Measurements from ENCODE around the gene SKIC8.
A peak's percentile ranks its signal among the peaks of the same experiment; 100 is the strongest.

The SKIC8 gene

GRCh38 chr15:78321786-78322185 is 22.4 kb upstream of the SKIC8 start:
- DNase-seq: no peak

GRCh38 chr15:78321041-78321570 is 21.7 kb upstream of the SKIC8 start:
- DNase-seq: no peak

DNA sequence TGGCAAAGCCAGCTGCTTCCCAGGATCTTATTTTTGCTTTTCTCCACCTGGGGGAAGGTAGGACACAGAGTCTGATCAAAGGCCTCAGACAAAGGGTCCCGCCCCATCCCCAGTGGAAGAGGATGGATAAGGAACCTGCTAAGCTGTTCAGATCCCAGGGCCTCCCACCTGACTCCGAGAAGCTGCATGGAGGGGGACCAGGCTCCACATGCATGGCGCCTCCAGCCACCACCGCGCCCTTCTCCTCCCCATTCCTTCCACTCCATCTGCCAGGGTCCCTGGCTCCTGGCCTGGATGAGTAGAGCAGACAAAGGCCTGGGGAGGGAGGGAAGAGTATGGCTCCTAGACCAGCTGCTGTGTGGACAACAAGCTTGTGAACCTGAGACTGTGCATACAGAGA is 20.8 kb upstream of the SKIC8 start:
- DNase-seq: no peak

DNA sequence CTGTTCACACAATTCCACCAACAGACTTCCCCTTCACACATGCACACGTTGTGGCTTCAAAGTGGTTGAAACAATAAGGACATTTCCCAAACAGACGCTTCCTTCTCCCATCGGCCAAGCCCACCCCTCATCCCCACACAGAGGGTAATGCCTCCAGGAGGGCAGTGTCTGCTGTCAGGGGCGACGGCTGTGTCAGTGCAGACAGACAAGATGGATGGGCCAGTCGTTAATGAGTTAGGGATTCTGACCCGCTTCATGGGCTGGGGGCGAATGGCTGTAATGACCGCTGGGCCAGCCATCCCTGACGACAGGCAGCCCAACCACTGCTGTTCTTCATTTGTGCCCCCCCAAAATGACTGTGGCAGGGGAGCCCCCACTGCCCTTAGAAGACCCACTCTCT is 20.2 kb upstream of the SKIC8 start:
- no peak for DNase-seq

- no peak for DNase-seq
Observed at GRCh38 chr15:78317145-78317836, 17.9 kb upstream of the SKIC8 start.

- DNase-seq: no peak
Observed at GRCh38 chr15:78316283-78317083, 17.1 kb upstream of the SKIC8 start.

DNA sequence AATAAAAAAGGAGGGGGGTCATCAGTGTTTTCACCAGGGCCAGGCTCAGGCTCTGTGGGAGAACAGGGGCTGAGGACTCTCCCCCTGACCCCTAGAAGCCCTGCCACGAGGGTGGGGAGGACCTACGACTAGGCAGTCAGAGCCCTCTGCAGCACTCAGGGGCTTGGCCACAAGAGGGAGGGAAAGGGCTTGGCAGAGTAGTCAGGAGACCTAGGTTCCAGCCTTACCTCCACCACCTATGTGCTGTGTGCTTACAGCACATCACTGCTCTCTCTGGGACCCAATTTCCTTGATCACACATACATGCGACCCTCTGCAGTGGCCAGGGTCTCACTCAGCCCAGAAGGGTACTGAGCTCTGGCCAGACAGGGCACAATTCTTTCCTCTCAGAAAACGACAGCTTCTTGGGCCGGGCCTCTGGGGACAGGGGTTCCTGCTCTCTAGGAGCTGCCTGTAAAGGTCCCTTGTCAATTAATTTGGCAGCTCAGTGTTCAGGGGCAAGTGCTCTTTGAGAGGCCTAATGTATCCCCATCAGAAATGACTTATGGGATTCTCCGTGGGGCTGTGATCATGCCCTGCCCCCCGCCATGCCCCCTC is 16.4 kb upstream of the SKIC8 start:
- DNase-seq: no peak

DNA sequence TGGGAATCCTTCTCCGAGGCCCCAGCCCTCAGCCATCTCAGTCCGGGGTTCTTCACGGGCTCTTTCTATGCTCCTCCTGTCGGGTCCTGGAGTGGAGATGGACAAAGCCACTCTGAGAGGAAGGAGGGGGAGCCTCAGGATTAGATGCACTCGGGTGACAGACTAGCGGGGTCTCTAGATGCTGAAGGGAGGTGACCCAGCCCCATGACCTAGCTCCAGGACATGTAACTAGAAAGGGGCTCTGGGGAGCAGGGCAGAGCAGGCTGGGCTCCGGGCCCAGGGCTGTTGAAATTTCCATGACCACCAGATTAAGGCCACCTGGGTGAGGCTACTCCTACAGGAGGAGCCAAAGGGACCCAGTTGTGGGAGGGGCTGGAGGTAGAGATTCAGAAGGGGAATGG is 14.8 kb upstream of the SKIC8 start:
- no peak for DNase-seq

- DNase-seq: no peak
Observed at GRCh38 chr15:78313383-78313782, 14.0 kb upstream of the SKIC8 start.

DNA sequence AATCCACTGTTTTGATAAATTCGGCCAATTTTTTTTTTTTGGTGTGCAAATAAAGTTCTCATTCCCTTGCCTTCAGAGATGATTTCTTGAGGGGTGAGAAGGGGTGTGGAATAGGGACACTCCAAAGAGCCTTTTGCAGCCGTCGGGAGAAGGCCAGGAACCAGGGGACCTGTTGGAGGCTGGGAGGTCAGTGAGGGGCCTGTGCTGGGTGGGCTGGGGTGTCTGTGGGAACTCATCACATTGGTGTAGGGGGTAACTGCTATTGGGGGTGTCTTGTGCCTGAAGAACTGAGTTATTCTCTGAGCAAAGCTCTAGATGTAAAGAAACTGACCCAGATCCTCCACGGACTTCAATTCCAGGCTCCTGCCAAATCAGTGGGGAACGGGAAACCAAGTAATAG is 13.5 kb upstream of the SKIC8 start:
- DNase-seq: no peak

DNA sequence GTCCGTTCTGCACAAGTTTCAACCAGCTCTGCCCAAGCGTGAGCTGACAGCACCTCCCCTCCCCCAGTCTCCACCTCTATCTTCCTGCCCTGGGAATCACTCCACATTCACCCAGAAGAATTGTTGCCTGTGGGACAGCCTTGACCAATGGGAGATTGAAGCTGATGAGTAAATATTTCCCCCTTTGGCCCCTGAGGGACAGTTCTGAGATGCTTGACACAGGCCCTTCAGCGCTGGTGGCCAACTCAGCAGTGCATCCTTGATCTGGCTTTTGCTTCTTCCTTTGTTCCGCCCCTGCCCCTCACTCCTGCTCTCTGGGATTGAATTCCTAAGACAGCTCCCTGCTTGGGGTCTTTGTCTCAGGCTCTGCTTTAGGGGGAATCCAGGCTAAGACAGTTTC is 13.1 kb upstream of the SKIC8 start:
- DNase-seq: no peak

DNA sequence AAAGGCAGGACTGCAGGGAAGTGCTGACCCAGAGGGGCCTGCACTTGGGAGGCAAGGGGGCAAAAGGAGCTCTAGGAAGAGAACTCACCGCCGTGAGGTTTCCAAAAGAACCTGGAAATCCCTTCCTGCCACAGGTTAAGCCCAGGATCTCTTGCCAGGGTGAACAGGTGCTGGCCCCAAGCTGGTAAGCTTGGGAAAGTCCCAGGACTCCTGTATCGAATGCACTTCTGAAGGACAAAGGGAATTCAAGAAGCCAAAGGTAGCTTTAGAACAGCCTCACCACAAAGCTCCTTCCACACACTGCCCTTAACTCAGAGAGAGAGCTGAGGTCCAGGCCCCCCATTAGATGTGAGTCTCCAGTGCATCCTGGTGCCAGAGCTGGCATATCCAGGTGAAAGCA is 11.9 kb upstream of the SKIC8 start:
- no peak for DNase-seq

GRCh38 chr15:78308422-78309032 is 9.1 kb upstream of the SKIC8 start:
- DNase-seq: peak in 3 of 5 experiments; percentile 21 to 52 (median 30)

- no peak for DNase-seq
Observed at GRCh38 chr15:78307976-78308375, 8.6 kb upstream of the SKIC8 start.

GRCh38 chr15:78306176-78306774 is 6.9 kb upstream of the SKIC8 start:
- DNase-seq: no peak

DNA sequence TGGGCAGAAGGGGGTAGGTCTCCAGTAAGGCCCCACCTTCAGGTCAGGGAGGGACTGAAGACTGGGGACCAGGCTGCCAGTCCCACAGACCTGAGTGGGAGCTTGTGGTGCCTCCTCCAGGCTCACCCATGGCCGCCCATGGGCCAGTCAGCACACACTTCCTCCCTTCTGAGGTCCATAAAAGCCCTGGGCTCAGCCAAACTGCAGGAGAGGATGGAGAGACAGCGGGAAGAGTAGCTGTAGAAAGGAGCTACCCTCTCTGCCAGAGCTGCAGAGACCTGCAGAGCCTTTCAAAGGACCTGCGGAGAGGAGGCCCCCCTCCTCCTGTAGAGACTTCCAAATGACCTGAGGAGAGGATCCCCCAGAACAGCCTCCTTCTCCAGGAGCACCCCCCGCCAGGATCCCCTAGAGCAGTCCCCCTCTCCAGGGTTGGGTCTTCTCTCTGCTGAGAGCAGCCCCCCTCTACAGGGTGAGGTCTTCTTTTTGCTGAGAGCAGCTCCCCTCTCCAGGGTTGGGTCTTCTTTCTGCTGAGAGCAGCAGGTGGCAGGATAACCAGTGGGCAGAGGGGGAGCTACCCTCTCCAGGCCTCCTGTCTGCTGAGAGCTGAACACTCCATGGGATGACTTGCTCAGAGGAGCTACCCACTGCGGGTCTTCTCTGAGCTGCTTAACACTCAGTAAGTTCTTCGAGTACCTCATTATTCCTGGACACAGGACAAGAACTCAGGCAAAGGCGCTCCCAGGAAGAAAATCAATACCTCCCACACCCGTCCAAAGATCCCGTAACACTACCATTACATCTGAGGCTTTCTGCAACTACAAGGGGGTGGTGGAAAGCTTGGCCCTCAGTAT is 5.0 kb upstream of the SKIC8 start:
- DNase-seq: no peak

DNA sequence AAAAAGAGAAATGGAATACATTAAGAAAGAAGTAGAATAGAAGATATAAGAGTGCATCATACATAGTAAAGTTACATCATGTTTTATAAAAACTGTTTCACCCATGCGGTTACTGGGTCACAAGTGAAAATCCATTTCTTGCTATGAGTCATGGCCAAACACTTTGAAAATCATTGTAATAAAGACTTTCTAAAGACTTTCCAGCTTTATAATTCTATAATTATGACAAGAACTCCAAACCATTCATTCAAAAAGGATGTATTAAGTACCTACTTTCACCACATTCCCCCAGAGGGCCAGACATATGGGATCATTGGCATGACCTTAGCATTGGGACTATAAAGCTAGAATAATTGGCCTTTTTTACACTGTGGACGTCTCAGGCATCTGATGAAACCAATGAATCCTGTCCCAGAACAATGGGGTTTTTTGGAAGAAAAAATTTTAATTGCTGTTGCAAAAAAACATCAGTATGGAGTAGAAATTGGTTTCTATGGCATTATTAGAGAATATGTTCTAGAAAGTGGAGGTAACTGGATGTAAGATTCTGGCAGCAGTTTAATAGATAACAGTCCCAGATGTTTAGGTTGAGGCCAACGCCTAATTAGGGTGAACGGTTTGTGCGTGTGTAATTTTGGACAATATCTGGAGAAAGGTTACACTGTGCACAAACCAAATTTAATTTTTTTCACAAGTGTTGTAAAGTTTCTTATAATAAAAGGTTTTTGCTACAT is 3.3 kb upstream of the SKIC8 start:
- DNase-seq: peak in 1 of 5 experiments; percentile 42

GRCh38 chr15:78301828-78302227 is 2.4 kb upstream of the SKIC8 start:
- DNase-seq: no peak

DNA sequence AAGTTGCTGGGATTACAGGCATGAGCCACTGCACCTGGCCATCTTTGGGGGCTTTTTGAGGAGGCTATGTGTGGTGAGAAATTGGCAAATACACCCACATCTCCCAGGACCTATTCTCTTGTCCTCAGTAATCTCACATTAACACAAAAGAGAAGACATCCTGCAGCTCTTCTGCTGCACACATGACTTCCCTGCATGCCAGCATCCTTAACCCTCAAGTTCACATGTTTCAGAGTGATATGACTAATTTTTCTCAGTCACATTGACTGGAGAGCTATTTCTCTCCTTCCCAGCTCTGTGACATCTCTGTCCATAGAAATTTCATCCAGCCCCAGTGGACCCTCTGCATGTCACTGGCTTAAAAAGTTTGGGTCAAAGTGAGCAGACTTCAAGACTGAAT is 1.9 kb upstream of the SKIC8 start:
- peak in 1 of 5 experiments; percentile 24 for DNase-seq

DNA sequence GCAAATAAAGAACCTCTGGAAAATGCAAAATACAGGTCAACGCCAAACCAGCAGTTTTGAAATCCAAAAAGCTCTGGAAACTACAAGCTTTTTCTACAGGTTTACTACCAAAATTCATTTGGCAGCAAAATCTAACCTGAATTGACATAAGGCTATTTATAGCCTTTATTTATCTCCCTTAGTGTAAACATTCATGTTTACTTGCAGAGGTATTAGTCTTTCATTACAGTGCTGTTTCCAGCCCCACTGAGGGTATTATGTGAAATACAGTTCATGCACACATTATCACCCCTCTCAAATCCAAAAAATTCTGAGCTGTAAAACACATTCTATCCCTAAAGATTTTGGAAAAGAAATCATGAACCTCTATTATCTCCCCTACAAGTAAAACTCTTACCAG is 7.2 kb downstream of the SKIC8 start:
- DNase-seq: no peak

DNA sequence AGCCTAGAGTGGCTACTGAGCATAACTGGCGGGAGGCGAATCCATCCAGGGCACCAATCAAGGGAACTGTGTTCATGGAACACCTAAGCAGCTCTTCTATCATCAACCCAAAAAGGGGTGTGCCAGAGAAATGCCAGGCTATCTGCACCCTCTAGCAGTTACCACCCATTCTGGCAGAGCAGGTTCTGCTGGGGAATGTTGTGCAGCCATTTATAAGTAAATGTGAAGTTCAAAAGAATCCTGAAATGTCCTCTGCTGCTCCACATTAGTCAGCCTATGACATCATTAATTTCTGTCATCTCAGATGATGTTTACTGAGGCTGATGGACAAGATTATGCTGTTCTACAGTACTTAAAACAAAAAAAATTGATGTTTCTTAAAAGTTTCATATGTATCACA is 7.7 kb downstream of the SKIC8 start:
- DNase-seq: no peak

Data from T-helper 2 cell (primary cell).